Stimulated activated CD4-positive, alpha-beta T cell treated with anti-CD3 and anti-CD28 coated beads, Interleukin-15, amount 100 ng/mL, for 24 hours (primary cell): ENCODE results near the gene DMD.

ENCODE experiments used
- DNase-seq: peaks from one replicate; pipeline ENCODE4 v3.0.0-alpha.2; 2020

The DMD gene

DNA sequence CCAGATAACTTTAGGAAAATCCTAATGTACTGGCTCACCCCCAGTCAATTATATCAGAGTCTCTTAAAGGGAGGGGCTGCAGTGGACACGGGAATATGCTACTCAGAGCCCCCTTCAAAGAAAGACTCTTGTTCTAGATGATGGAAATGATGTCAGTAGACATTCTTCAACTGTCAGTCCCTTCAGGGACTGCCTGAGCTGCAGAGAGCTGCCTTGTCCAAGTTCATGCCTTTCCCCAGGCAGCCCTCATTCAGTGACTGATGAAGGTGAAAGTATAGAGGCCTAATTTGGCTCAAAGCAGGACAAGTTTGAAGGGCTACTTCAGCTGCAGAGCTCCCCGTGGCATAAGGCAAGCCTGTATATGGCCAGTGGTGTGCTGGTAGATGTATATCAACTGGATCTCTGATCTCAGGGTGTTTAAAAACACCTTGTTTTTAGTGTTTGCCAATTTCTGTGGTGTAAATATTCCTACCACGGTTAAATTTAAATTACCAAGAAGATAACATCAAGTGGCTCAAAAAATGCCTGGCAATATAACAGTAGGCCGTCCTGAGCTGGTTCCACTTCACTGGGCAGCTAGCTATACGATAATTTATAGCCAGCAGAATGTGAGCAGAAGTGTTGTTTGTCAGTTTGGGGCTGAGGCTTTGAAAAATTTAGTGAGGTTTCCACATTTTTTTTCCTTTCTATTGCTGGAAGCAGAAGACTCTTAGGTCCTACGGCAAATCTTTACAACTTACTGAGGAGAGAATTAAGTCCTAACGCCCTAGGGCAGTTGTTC lies 1390.7 kb downstream of the DMD start:
- no peak for DNase-seq

DNA sequence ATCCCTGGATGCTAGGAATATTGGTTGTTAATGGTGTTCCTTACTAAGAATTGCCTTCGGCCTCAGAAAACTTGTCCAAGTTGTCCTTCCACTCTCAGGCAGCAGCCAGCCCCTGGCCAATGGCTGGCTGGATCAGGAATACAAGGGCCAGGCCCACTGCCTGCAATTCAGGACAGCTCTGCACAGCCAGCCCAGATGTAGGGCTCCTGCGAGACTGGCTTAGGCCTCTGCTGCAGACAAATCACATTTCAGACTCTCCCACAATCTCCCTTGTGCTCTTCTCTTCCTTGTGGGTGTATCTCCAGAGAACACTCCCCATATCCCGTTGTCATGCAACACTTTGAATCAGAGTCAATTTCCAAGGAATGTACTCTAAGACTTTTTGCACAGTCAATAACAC lies 1391.9 kb downstream of the DMD start:
- no peak for DNase-seq

DNA sequence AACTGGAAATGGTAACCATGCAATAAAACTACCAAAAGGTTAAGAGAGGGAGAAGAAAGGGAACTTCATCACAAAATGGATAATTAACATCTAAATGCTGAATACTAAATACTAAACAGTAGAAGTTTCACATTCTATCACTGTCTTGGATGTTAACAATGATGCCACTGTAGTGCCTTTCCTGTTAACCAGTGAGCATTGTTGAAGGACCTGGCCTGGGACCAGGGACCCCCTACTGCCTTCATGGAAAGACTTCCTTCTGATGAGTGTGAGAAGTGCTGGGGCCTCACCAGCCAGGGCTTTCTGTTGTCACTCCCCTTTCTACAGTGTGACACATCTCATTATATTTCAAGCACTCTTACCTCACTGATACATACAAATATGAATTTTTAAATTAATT lies 1400.2 kb downstream of the DMD start:
- DNase-seq = no peak

GRCh38 chrX:31808357-31808756 lies 1403.0 kb downstream of the DMD start:
- DNase-seq = no peak

DNA sequence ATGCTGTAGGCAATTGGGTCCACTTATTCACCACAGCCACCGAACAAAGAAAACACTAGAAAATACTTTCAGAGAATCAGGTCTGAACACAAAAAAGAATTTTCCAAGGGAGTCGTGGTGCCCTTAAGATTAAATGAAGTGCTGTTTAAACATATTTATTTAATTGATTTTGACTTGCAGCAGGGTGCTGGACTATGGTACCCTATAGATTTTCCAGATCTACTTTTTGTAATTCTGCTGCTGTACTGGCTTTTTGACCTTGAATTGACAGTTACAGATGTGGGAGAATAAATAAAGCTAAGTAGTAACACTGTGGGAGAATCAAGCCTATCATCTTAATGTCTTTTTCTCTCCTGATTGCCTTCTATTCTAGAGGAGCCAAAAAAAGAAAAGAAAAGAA lies 1404.2 kb downstream of the DMD start:
- DNase-seq = no peak

DNA sequence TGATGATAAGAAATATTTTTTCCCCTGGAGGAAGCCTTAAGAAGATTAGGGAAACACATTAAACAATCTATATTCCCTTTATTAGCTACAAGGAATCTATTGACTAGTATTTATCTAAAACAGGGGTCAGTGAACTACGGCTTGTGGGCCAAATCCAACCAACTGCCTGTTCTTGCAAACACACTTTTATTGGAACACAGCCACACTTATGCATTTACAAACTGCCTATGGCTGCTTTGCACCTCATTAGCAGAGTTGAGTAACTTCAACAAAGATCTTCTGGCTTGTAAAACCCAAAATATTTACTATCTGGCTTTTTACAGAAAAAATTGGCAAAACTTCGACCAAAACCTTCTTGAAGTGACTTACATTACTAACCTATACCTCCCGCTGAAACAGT lies 1405.6 kb downstream of the DMD start:
- no peak for DNase-seq

GRCh38 chrX:31800219-31800618 lies 1411.1 kb downstream of the DMD start:
- no peak for DNase-seq

GRCh38 chrX:31796624-31797023 lies 1414.7 kb downstream of the DMD start:
- DNase-seq = no peak

- DNase-seq = no peak
Observed at GRCh38 chrX:31747411-31747810, 1463.9 kb downstream of the DMD start.

GRCh38 chrX:31743004-31743403 lies 1468.3 kb downstream of the DMD start:
- no peak for DNase-seq

- DNase-seq = no peak
Observed at GRCh38 chrX:31717474-31717873, 1493.9 kb downstream of the DMD start.

- DNase-seq = no peak
Observed at GRCh38 chrX:31715675-31716074, 1495.7 kb downstream of the DMD start.

- no peak for DNase-seq
Observed at GRCh38 chrX:31714797-31715196, 1496.6 kb downstream of the DMD start.

- no peak for DNase-seq
Observed at GRCh38 chrX:31713120-31713519, 1498.2 kb downstream of the DMD start.

GRCh38 chrX:31711166-31711565 lies 1500.2 kb downstream of the DMD start:
- DNase-seq = no peak

GRCh38 chrX:31708116-31708515 lies 1503.2 kb downstream of the DMD start:
- DNase-seq = no peak

- DNase-seq = no peak
Observed at GRCh38 chrX:31706466-31706865, 1504.9 kb downstream of the DMD start.

DNA sequence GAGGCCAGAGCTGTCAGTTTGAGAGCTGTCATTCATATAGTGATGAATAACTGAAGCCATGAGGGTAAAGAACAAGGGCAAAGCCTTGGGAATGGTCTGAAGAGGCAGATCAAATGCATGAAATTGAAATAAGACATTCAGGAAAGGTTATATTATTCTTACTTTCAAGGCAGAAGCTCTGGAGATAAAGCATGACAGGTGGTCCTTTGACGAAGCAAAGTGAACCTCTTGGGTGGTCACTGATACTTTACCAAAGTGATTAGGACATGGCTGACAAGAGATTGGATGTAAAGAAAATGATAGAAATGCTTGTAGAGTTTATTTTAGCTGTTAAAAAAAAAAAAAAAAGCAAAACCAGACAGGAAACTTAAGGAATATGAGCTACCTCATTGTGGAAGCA lies 1505.5 kb downstream of the DMD start:
- DNase-seq = no peak

DNA sequence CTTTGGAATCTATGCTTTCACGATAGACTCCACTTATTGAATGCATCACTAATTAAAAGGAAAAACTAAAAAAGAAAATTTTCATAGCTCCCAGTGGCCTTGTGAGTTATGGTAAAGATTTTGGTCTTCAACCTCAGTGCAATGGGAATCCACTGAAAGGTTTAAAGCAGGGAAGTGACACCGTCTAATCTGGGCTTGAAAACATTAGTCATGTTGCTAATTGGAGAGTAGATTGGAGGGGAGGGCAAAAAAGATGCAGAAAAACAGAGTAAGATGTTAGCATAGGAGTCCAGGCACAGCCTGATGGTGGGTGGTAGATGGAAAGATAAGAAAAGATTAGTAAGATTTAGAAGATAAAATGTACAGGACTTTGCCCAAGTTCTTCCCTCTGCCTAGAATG lies 1506.4 kb downstream of the DMD start:
- no peak for DNase-seq

- no peak for DNase-seq
Observed at GRCh38 chrX:31702222-31702621, 1509.1 kb downstream of the DMD start.

DNA sequence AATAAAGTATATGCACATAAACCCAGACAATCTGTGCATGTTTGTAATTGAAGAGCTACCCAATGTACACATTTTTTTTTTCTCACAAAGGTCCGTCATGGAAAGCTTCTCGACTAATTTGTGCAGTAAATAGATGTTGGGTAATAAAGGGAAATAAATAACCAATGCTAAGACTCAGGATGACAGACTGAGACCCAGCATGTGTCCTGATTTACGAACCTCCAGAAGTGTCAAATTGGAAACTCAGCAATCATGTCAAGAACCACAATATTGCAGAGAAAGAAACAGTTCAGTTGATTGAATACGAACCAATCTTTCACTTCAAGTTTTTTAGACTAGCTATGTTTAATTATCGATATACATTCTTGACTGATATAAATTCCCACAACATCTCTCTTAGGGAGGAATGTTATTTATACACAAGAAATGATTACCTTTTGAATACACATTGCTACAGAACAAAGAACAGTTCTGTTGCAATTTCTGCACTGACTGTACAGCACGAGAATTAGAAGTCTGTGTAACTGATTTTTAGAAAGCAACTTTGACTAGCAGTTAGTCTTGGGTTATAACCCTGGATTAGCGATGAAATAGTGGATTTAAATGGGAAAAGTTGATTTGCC lies 1513.9 kb downstream of the DMD start:
- no peak for DNase-seq

DNA sequence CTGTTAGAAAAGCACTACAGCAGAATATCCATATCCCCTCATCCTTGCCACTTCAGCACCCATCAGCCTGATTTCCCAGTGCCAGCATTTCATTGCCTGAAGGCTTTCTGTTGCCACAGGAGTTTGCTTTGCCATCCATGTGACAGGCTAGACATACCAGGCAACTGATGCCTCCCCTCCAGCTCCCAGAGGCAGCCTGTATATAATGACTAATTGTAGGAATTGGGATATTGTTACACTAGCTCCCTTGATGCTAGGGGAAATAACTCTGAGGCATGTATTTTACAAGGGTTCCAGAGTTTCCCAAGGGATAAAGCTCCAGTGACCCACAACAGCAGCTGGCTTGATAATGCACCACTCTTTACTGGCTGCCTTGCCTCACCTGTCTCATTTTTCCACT lies 1531.5 kb downstream of the DMD start:
- DNase-seq = no peak

DNA sequence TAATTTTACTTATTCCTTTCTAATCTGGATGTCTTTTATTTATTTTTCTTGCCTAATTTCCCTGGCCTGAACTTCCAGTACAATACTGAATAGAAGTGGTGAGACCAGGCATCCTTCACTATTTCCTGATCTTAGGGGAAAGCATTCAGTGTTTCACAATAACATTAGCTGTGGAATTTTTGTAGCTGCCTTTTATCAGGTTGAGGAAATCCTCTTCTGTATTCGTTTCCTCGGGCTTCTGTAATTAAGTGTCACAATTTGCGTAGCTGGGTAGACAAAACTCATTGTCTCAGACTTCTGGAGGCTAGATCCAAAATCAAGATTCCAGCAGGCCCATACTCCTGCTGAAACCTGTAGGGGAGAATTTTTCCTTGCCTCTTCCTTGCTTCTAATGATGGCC lies 1541.1 kb downstream of the DMD start:
- DNase-seq = no peak

DNA sequence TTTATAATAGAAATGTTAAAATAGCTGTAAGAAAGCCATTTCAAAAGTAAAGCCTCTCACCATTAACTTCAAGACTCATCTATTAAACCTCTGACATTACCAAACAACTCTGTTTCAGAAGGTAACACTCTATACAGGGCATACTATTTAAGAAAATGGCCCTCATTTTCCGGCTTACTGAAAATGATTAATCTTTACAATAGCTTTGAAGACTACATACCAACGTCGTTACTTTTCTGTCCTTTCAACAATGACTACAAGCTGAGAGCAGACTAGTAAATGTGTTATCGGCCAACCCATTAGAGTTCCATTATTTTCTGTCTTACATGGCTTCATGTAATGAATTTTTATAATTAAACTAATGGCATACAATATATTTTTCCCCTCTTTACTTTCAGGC lies 1545.9 kb downstream of the DMD start:
- no peak for DNase-seq

DNA sequence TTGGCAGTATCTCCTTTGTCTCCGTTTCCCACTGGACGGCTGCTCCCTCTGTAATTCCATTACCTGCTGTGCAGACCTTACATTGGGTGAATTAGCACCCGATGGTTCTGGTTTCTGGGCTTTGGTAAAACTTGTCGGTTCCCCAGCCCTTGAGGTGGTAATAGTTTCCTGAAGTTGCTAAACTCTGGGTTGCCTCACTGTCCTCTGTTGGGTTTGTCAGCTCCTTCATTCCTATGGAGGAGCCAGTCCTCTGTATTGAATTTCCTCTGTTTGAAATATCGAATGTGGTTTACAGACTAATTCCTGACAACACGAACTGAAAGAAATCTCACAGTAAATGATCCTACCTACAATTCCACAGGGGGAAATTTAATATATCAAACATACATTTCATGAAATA lies 1548.2 kb downstream of the DMD start:
- DNase-seq = no peak
